Epithelial cell of prostate (primary cell): ENCODE measurements around the gene TTL.
"Not testable (repeated sequence)": the region's sequence is repeated elsewhere in the genome, so short reads cannot be mapped to it uniquely, and the experiment has no call there.

Source experiments
- DNase-seq: peaks from one replicate; pipeline ENCODE4 v3.0.0-alpha.2; 2011; ENCODE audit warnings: low read depth, low spot score
- H3K27ac ChIP-seq: fragments of 450-650 bp; 2 replicates; pipeline ENCODE4 v1.5.1; 2017; ENCODE audit warnings: mild to moderate bottlenecking

Gene TTL

GRCh38 chr2:112472547-112473263 is 9.3 kb upstream of the TTL start:
- H3K27ac ChIP-seq = no peak overlapping the region
- no peak for DNase-seq

- DNase-seq = no peak
- H3K27ac ChIP-seq = no peak overlapping the region
These were observed 7.0 kb upstream of the TTL start for GRCh38 chr2:112474844-112475486.

GRCh38 chr2:112476434-112476833 is 5.5 kb upstream of the TTL start:
- DNase-seq = no peak
- H3K27ac ChIP-seq = no peak overlapping the region

GRCh38 chr2:112480530-112481049 is 1.4 kb upstream of the TTL start:
- DNase-seq = no peak
- H3K27ac ChIP-seq = no peak overlapping the region

GRCh38 chr2:112481050-112481527 is 867 bp upstream of the TTL start:
- DNase-seq = peak; percentile 49
- peak overlapping the region; percentile 82 for H3K27ac ChIP-seq

GRCh38 chr2:112482309-112483041 is 519 bp downstream of the TTL start:
- peak overlapping the region; percentile 82 for H3K27ac ChIP-seq
- DNase-seq = no peak

- DNase-seq = no peak
- H3K27ac ChIP-seq = peak overlapping the region; percentile 82
These were observed 1.1 kb downstream of the TTL start for GRCh38 chr2:112483042-112483473.

- peak overlapping the region; percentile 82 for H3K27ac ChIP-seq
- DNase-seq = no peak
These were observed 1.9 kb downstream of the TTL start for GRCh38 chr2:112483831-112484230.

- DNase-seq = no peak
- no peak overlapping the region for H3K27ac ChIP-seq
These were observed 3.9 kb downstream of the TTL start for GRCh38 chr2:112485849-112486248.

GRCh38 chr2:112486895-112487294 is 4.9 kb downstream of the TTL start:
- no peak overlapping the region for H3K27ac ChIP-seq
- DNase-seq = no peak

- no peak for DNase-seq
- no peak overlapping the region for H3K27ac ChIP-seq
These were observed 5.5 kb downstream of the TTL start for GRCh38 chr2:112487444-112487961.

- DNase-seq = no peak
- no peak overlapping the region for H3K27ac ChIP-seq
These were observed 6.2 kb downstream of the TTL start for GRCh38 chr2:112488201-112488600.

GRCh38 chr2:112491946-112492345 is 10.0 kb downstream of the TTL start:
- no peak for DNase-seq
- no peak overlapping the region for H3K27ac ChIP-seq

- DNase-seq = no peak
- peak overlapping the region; percentile 19 for H3K27ac ChIP-seq
These were observed 11.1 kb downstream of the TTL start for GRCh38 chr2:112493048-112493447.

GRCh38 chr2:112493858-112494648 is 12.1 kb downstream of the TTL start:
- peak; percentile 33 for DNase-seq
- H3K27ac ChIP-seq = peak overlapping the region; percentile 19

GRCh38 chr2:112494828-112495227 is 12.9 kb downstream of the TTL start:
- DNase-seq = no peak
- no peak overlapping the region for H3K27ac ChIP-seq

- DNase-seq, H3K27ac ChIP-seq: not testable (repeated sequence)
These were observed 13.9 kb downstream of the TTL start for GRCh38 chr2:112495878-112496277.

GRCh38 chr2:112500850-112501484 is 19.0 kb downstream of the TTL start:
- DNase-seq, H3K27ac ChIP-seq: not testable (repeated sequence)

GRCh38 chr2:112509239-112509998 is 27.5 kb downstream of the TTL start:
- not testable (repeated sequence) for H3K27ac ChIP-seq, DNase-seq
